ENCODE data around the gene ABCA1.

ABCA1 gene

DNA sequence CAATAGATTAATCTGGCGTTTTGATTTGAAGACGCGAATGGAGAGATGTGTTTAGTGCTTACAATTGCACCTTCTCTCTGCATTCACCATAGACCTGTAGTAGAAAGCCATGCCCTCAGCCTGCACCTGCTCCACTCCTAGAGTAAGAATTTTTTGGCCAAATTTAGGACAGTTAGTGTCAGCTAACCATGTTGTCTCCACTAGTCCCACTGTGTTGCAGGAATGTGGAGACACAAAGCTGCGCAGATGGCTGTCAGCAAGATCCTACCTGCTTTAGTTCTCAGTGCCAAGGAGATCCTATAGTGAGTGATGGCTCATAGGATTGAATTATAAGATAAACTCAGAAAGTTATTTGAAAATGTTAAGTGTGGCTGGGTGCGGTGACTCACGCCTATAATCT is 35.1 kb upstream of the ABCA1 start:
- Histone ChIP-seq H4K20me1 (ENCODE audit: insufficient read depth, low read length) (no peaks in the 10 kb centered on the region), H3K79me2 (ENCODE audit: insufficient read depth, low read length) (no peaks in the 10 kb centered on the region), H3K9ac (ENCODE audit: low read depth, low read length) (no peak overlapping the region), H3K36me3 (ENCODE audit: insufficient read depth, low read length) (no peaks in the 10 kb centered on the region), H3K9me3 (ENCODE audit: insufficient read depth, low read length, severe bottlenecking) (no peaks in the 10 kb centered on the region), H3K4me2 (ENCODE audit: insufficient read depth, low read length) (no peak overlapping the region), H3K4me3 (ENCODE audit: low read depth in 1 of 2, low read length in 2 of 2) (no peak overlapping the region), H2AFZ (ENCODE audit: low read depth, low read length) (no peak overlapping the region), H3K27me3 (ENCODE audit: insufficient read depth, low read length, poor library complexity) (no peaks in the 10 kb centered on the region), H3K27ac (ENCODE audit: low read length) (no peak overlapping the region), H3K4me1 (ENCODE audit: insufficient read depth, low read length) (peaks cover 14% of the 10 kb centered on the region)
- TF ChIP-seq, protein P1, sequence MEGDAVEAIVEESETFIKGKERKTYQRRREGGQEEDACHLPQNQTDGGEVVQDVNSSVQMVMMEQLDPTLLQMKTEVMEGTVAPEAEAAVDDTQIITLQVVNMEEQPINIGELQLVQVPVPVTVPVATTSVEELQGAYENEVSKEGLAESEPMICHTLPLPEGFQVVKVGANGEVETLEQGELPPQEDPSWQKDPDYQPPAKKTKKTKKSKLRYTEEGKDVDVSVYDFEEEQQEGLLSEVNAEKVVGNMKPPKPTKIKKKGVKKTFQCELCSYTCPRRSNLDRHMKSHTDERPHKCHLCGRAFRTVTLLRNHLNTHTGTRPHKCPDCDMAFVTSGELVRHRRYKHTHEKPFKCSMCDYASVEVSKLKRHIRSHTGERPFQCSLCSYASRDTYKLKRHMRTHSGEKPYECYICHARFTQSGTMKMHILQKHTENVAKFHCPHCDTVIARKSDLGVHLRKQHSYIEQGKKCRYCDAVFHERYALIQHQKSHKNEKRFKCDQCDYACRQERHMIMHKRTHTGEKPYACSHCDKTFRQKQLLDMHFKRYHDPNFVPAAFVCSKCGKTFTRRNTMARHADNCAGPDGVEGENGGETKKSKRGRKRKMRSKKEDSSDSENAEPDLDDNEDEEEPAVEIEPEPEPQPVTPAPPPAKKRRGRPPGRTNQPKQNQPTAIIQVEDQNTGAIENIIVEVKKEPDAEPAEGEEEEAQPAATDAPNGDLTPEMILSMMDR (IDR thresholded peaks at IDR 0.05; ENCODE audit: borderline replicate concordance, extremely low read depth, low read length, poor library complexity, severe bottlenecking), result no peak
- ATAC-seq (ENCODE audit: insufficient read depth, low read depth), result no peak
- DNase-seq, result no peak

DNA sequence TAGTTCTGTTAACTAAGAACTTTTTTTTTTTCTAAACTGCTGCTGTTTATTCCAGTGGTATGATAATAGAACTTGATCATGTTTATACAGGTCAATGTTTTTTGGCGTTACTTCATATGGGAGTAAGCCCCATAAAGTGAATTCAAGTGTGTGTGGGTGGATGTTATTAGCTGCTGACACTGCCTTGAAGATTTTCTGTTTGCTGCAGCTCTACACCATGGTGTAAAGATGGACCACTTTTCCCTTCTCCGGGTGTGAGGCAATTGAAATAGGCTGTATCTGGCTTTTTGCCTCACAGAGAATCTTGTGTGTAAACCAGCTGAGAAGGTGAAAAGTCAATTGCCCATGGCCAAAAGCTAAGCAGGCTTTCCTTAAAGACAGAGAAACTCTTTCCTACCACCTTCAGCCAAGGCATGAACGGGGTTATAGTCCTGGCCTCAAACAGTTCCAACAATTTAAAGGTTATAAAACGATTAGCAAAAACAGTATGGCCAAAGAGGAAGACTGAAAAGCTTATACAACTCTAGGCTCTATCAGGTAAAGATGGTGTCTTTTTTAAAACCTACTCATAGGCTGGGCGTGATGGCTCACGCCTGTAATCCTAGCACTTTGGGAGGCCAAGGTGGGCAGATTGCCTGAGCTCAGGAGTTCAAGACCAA is 33.9 kb upstream of the ABCA1 start:
- H3K9ac ChIP-seq (ENCODE audit: low read depth, low read length), result no peak overlapping the region
- DNase-seq (no peak), ATAC-seq (ENCODE audit: insufficient read depth, low read depth) (no peak)
- H3K27me3 ChIP-seq (ENCODE audit: insufficient read depth, low read length, poor library complexity), result no peaks in the 10 kb centered on the region
- H4K20me1 ChIP-seq (ENCODE audit: insufficient read depth, low read length), result no peaks in the 10 kb centered on the region
- no peaks in the 10 kb centered on the region for H3K9me3 ChIP-seq (ENCODE audit: insufficient read depth, low read length, severe bottlenecking)
- H3K36me3 ChIP-seq (ENCODE audit: insufficient read depth, low read length), result no peaks in the 10 kb centered on the region
- no peaks in the 10 kb centered on the region for H3K79me2 ChIP-seq (ENCODE audit: insufficient read depth, low read length)
- no peak overlapping the region for H3K4me3 ChIP-seq (ENCODE audit: low read depth in 1 of 2, low read length in 2 of 2)
- TF ChIP-seq, protein P1 (IDR thresholded peaks at IDR 0.05; ENCODE audit: borderline replicate concordance, extremely low read depth, low read length, poor library complexity, severe bottlenecking), result no peak
- no peak for TF ChIP-seq EZH2 (IDR thresholded peaks at IDR 0.05; ENCODE audit: borderline replicate concordance, low read depth, low read length, severe bottlenecking)
- H3K4me1 ChIP-seq (ENCODE audit: insufficient read depth, low read length), result peaks cover 11% of the 10 kb centered on the region
- no peak overlapping the region for H2AFZ ChIP-seq (ENCODE audit: low read depth, low read length)
- H3K4me2 ChIP-seq (ENCODE audit: insufficient read depth, low read length), result no peak overlapping the region
- H3K27ac ChIP-seq (ENCODE audit: low read length), result no peak overlapping the region

DNA sequence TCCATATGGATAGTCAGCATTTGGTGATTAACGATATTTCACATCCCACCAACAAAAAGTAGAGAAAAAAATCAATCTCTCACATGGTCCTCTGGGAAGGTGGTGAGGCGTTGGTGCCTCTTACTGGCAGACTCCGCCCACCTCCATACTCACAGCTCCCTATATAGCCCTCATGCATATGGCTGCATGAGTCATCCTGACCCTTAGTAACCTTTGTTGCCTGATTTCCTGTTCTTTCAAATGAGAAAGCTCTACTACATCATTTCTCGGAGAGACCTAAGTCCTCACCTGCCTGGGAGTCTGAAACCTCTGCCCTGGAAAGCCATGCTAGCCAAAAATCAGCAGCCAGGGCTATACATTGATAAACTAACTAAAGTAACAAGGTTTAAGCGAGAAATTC is 33.3 kb upstream of the ABCA1 start:
- H3K27ac ChIP-seq (ENCODE audit: low read length), result no peak overlapping the region
- DNase-seq (peak; percentile 21), ATAC-seq (ENCODE audit: insufficient read depth, low read depth) (peak; percentile 88)
- peaks cover 11% of the 10 kb centered on the region for H3K4me1 ChIP-seq (ENCODE audit: insufficient read depth, low read length)
- no peaks in the 10 kb centered on the region for H3K36me3 ChIP-seq (ENCODE audit: insufficient read depth, low read length)
- no peaks in the 10 kb centered on the region for H4K20me1 ChIP-seq (ENCODE audit: insufficient read depth, low read length)
- no peak overlapping the region for H3K4me3 ChIP-seq (ENCODE audit: low read depth in 1 of 2, low read length in 2 of 2)
- H3K9ac ChIP-seq (ENCODE audit: low read depth, low read length), result no peak overlapping the region
- H3K79me2 ChIP-seq (ENCODE audit: insufficient read depth, low read length), result no peaks in the 10 kb centered on the region
- H3K9me3 ChIP-seq (ENCODE audit: insufficient read depth, low read length, severe bottlenecking), result no peaks in the 10 kb centered on the region
- TF ChIP-seq EZH2 (IDR thresholded peaks at IDR 0.05; ENCODE audit: borderline replicate concordance, low read depth, low read length, severe bottlenecking), result no peak
- TF ChIP-seq, protein P1 (IDR thresholded peaks at IDR 0.05; ENCODE audit: borderline replicate concordance, extremely low read depth, low read length, poor library complexity, severe bottlenecking), result no peak
- no peak overlapping the region for H2AFZ ChIP-seq (ENCODE audit: low read depth, low read length)
- no peaks in the 10 kb centered on the region for H3K27me3 ChIP-seq (ENCODE audit: insufficient read depth, low read length, poor library complexity)
- H3K4me2 ChIP-seq (ENCODE audit: insufficient read depth, low read length), result no peak overlapping the region

Data from DND-41 (cell line).